GM19397 (cell line): Measurements from ENCODE around the gene FBXO38.

ENCODE experiments used
- ATAC-seq: cut with Tn5 transposase; IDR thresholded peaks from one replicate; pipeline ENCODE4 v1.9.1; 2021; ENCODE audit warnings: mild to moderate bottlenecking, moderate library complexity; ENCODE audit not compliant: unreplicated experiment

Gene FBXO38

GRCh38 chr5:148381906-148382305 is 1.9 kb upstream of the FBXO38 start:
- no peak for ATAC-seq

GRCh38 chr5:148382961-148383360 is 797 bp upstream of the FBXO38 start:
- ATAC-seq, result no peak

- ATAC-seq, result peak; percentile 19
Measured at GRCh38 chr5:148384380-148384737, 601 bp downstream of the FBXO38 start.

GRCh38 chr5:148385094-148385493 is 1.3 kb downstream of the FBXO38 start:
- ATAC-seq, result no peak

GRCh38 chr5:148386041-148386440 is 2.3 kb downstream of the FBXO38 start:
- no peak for ATAC-seq

- ATAC-seq, result no peak
Measured at GRCh38 chr5:148387325-148387724, 3.6 kb downstream of the FBXO38 start.

- no peak for ATAC-seq
Measured at GRCh38 chr5:148388696-148389095, 4.9 kb downstream of the FBXO38 start.

- ATAC-seq, result no peak
Measured at GRCh38 chr5:148390914-148391313, 7.2 kb downstream of the FBXO38 start.

GRCh38 chr5:148391422-148391821 is 7.7 kb downstream of the FBXO38 start:
- ATAC-seq, result no peak

- ATAC-seq, result no peak
Measured at GRCh38 chr5:148393390-148393741, 9.6 kb downstream of the FBXO38 start.

GRCh38 chr5:148394587-148395019 is 10.8 kb downstream of the FBXO38 start:
- ATAC-seq, result no peak

GRCh38 chr5:148395031-148395430 is 11.3 kb downstream of the FBXO38 start:
- no peak for ATAC-seq

GRCh38 chr5:148397968-148398595 is 14.3 kb downstream of the FBXO38 start:
- ATAC-seq, result no peak

- ATAC-seq, result no peak
Measured at GRCh38 chr5:148398698-148399121, 15.0 kb downstream of the FBXO38 start.

GRCh38 chr5:148401604-148402003 is 17.8 kb downstream of the FBXO38 start:
- ATAC-seq, result no peak

GRCh38 chr5:148403344-148403743 is 19.6 kb downstream of the FBXO38 start:
- no peak for ATAC-seq

GRCh38 chr5:148406406-148406805 is 22.6 kb downstream of the FBXO38 start:
- ATAC-seq, result no peak

GRCh38 chr5:148408092-148408491 is 24.3 kb downstream of the FBXO38 start:
- no peak for ATAC-seq

- no peak for ATAC-seq
Measured at GRCh38 chr5:148412124-148412523, 28.4 kb downstream of the FBXO38 start.

GRCh38 chr5:148414833-148415232 is 31.1 kb downstream of the FBXO38 start:
- no peak for ATAC-seq

GRCh38 chr5:148416416-148416815 is 32.7 kb downstream of the FBXO38 start:
- ATAC-seq, result no peak

GRCh38 chr5:148416921-148417320 is 33.2 kb downstream of the FBXO38 start:
- ATAC-seq, result no peak

- no peak for ATAC-seq
Measured at GRCh38 chr5:148418511-148418910, 34.8 kb downstream of the FBXO38 start.
